ENCODE measurements around the gene ARID5B. TPM values are rescaled to one million over a fixed set of nuclear protein-coding genes. Genes with fewer than 3 reads are reported as not detected.

The ARID5B gene
- total and polyA plus RNA-seq, 2 of the 4 experiments (the other 2 are of a cell fraction), result 41.0 to 125 TPM

DNA sequence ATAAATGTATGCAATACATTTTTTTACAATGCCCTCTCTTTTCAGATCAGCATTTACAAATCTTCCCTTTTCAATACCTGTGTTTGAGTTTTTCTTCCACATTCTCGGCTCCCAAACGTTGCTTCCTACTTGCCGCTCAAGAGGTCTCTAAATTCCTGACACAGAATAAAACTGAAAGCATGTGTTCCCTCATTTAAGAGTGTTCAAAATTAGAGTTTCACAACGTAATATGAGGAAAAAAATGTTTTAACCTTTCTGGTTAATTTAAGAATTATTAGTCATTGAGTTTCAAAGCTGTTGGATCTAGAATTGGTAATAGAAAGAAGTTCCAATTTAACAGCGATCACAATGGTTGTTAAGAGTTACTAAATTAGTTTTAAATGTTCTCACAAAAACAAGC lies 100.4 kb downstream of the ARID5B start:
- H3K4me2 ChIP-seq (ENCODE audit: low read depth, low read length), result no peak overlapping the region
- ATAC-seq (ENCODE audit: low read depth) (no peak), DNase-seq (no peak)
- peaks cover 36% of the 10 kb centered on the region; the same call in 1 of the 2 replicates for H4K20me1 ChIP-seq (ENCODE audit: insufficient read depth, low read length)
- no peaks in the 10 kb centered on the region for H3K9me3 ChIP-seq (ENCODE audit: control insufficient read depth, insufficient read depth, low read length)
- H3K14ac ChIP-seq (replicated peaks; ENCODE audit: low read depth, low read length), result no peak overlapping the region
- no peak overlapping the region for H4K5ac ChIP-seq (ENCODE audit: low read depth, low read length)
- H2BK15ac ChIP-seq (ENCODE audit: low read depth, low read length), result no peak overlapping the region
- no CpG with 5 or more reads among the region's 5 CpGs for WGBS, 2 experiments (ENCODE audit: extremely low coverage in 2 of 2, insufficient read length in 1 of 2)
- peaks cover 52 to 79% of the 10 kb centered on the region in 2 experiments for H3K79me1 ChIP-seq (ENCODE audit: low read depth in 1 of 2, low read length in 2 of 2)
- dilution Hi-C loops (cut with HindIII; ENCODE audit: low sequenced_read_pairs, unreplicated experiment), result no loop called here
- peaks cover 8% of the 10 kb centered on the region for H3K4me1 ChIP-seq (ENCODE audit: control insufficient read depth, insufficient read depth, low read length)
- H2AFZ ChIP-seq (replicated peaks; ENCODE audit: low read length, poor library complexity), result no peak overlapping the region
- no peak overlapping the region for H4K8ac ChIP-seq (ENCODE audit: low read depth in 2 of 2, low read length in 2 of 2)
- no peak overlapping the region for H3K56ac ChIP-seq (ENCODE audit: extremely low read depth, insufficient read depth, low read length)
- TF ChIP-seq, protein P1, sequence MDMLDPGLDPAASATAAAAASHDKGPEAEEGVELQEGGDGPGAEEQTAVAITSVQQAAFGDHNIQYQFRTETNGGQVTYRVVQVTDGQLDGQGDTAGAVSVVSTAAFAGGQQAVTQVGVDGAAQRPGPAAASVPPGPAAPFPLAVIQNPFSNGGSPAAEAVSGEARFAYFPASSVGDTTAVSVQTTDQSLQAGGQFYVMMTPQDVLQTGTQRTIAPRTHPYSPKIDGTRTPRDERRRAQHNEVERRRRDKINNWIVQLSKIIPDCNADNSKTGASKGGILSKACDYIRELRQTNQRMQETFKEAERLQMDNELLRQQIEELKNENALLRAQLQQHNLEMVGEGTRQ (IDR thresholded peaks at IDR 0.05; ENCODE audit: low read depth, low read length), result no peak
- TF ChIP-seq MAFK (IDR thresholded peaks at IDR 0.05; ENCODE audit: low read depth, low read length) (no peak), MAZ (IDR thresholded peaks at IDR 0.05; ENCODE audit: borderline replicate concordance, low read depth, low read length) (no peak), POLR2A (IDR thresholded peaks at IDR 0.05; ENCODE audit: low read depth, low read length) (no peak), SMC3 (IDR thresholded peaks at IDR 0.05; ENCODE audit: low read depth, low read length) (no peak), FOS (IDR thresholded peaks at IDR 0.05; ENCODE audit: low read depth, low read length) (no peak), NFE2L2 (IDR thresholded peaks at IDR 0.05; ENCODE audit: low read depth, low read length) (no peak), CHD1 (IDR thresholded peaks at IDR 0.05; ENCODE audit: low read depth, low read length) (no peak), CEBPB (IDR thresholded peaks at IDR 0.05; ENCODE audit: low read depth, low read length) (no peak), RFX5 (IDR thresholded peaks at IDR 0.05; ENCODE audit: low read depth, low read length) (no peak), RCOR1 (IDR thresholded peaks at IDR 0.05; ENCODE audit: insufficient replicate concordance, low read length) (no peak), BHLHE40 (IDR thresholded peaks at IDR 0.05; ENCODE audit: low read depth, low read length) (no peak), MXI1 (IDR thresholded peaks at IDR 0.05; ENCODE audit: borderline replicate concordance, low read depth, low read length) (no peak), RAD21 (IDR thresholded peaks at IDR 0.05; ENCODE audit: low read length) (no peak)
- TF ChIP-seq, protein P2, sequence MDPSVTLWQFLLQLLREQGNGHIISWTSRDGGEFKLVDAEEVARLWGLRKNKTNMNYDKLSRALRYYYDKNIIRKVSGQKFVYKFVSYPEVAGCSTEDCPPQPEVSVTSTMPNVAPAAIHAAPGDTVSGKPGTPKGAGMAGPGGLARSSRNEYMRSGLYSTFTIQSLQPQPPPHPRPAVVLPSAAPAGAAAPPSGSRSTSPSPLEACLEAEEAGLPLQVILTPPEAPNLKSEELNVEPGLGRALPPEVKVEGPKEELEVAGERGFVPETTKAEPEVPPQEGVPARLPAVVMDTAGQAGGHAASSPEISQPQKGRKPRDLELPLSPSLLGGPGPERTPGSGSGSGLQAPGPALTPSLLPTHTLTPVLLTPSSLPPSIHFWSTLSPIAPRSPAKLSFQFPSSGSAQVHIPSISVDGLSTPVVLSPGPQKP (IDR thresholded peaks at IDR 0.05; ENCODE audit: borderline replicate concordance, low read depth, low read length), result no peak
- TF ChIP-seq, protein P3, sequence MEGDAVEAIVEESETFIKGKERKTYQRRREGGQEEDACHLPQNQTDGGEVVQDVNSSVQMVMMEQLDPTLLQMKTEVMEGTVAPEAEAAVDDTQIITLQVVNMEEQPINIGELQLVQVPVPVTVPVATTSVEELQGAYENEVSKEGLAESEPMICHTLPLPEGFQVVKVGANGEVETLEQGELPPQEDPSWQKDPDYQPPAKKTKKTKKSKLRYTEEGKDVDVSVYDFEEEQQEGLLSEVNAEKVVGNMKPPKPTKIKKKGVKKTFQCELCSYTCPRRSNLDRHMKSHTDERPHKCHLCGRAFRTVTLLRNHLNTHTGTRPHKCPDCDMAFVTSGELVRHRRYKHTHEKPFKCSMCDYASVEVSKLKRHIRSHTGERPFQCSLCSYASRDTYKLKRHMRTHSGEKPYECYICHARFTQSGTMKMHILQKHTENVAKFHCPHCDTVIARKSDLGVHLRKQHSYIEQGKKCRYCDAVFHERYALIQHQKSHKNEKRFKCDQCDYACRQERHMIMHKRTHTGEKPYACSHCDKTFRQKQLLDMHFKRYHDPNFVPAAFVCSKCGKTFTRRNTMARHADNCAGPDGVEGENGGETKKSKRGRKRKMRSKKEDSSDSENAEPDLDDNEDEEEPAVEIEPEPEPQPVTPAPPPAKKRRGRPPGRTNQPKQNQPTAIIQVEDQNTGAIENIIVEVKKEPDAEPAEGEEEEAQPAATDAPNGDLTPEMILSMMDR (conservative IDR thresholded peaks at IDR 0.05; ENCODE audit: low read depth, low read length), result no peak
- no peak overlapping the region for H3K4me3 ChIP-seq (ENCODE audit: insufficient read depth, low read depth, low read length)
- no peak overlapping the region for H2BK20ac ChIP-seq (ENCODE audit: low read depth, low read length)
- H3K9ac ChIP-seq (ENCODE audit: low read depth, low read length), result no peak overlapping the region
- H2BK5ac ChIP-seq (ENCODE audit: low read depth, low read length, poor library complexity, severe bottlenecking), result no peak overlapping the region
- intact Hi-C loops (cut with micrococcal nuclease), result no loop called here
- no peak overlapping the region for H2AK5ac ChIP-seq (ENCODE audit: low read depth, low read length)
- no peak overlapping the region for H2AK9ac ChIP-seq (replicated peaks; ENCODE audit: low read depth, low read length, poor library complexity)
- H3K9me1 ChIP-seq (ENCODE audit: insufficient read depth, low read length), result peaks cover 13% of the 10 kb centered on the region
- POLR2A ChIA-PET (ENCODE audit: unreplicated experiment), result no interaction called here
- H3K18ac ChIP-seq (ENCODE audit: low read depth, low read length), result no peak overlapping the region
- H4K91ac ChIP-seq (ENCODE audit: insufficient read depth, low read depth, low read length), result no peak overlapping the region
- CTCF ChIA-PET, result no interaction called here
- no peak overlapping the region for H3K27ac ChIP-seq (ENCODE audit: insufficient read depth, low read length)
- no TSS peak for BruUV-seq (replicated peaks)
- H3K23ac ChIP-seq (ENCODE audit: low read depth, low read length), result no peak overlapping the region
- in situ Hi-C loops (cut with MboI; ENCODE audit: low sequenced_read_pairs), result no loop called here
- H2BK120ac ChIP-seq (ENCODE audit: low read depth, low read length), result no peak overlapping the region
- H3K36me3 ChIP-seq (ENCODE audit: control insufficient read depth, insufficient read depth, low read length), result peaks cover 29% of the 10 kb centered on the region
- H3K27me3 ChIP-seq (ENCODE audit: control insufficient read depth, insufficient read depth, low read length), result no peaks in the 10 kb centered on the region
- H3K4ac ChIP-seq (ENCODE audit: low read depth, low read length), result no peak overlapping the region
